ENCODE data around the gene INPP5A. TPM values are rescaled to one million over a fixed set of nuclear protein-coding genes. Genes with fewer than 3 reads are reported as not detected.
A peak's percentile ranks its signal among the peaks of the same experiment; 100 is the strongest.

Gene INPP5A
- total RNA-seq, 1 donor from 2014 or later = 105 TPM

DNA sequence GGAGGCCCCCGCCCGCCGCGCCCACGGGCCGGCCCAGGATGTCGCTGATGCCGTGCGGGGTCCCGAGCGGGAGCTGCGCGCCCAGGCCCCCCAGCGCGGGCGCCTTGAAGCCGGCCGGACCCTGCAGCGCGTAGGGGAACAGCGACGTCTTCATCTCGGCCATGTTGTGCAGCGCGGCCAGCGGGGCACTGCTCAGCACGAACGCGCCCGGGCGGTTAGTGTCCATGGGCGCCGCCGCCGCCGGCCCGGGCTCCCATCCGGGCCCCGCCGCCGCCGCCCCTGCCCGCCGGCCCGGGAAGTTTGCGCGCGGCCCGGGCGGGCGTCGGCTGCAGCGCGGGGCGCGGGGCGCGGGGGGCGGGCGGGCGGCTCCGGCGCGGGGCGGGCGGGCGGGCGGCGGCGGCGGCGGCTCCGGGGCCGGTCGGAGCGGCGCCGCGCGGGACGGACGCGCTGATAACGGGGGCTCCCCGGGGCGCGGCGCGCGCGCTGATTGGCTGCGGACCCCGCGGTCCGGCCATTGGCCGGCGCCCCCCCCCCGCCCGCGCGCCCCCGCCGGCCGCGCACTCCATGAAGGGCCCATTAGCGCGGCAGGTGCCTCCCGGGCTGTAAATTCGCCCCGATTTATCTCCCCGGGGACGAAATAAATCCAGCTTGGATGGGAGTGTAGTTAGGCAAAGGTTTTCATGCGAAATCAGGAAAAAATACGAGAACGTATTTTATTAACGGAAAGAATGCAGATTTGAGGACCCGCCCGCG lies 248.3 kb downstream of the INPP5A start, which contains the start of gene NKX6-2:
Gene NKX6-2 (minus strand): TSS at position 425 of the 753 bp plus-strand sequence. CDS start 199 bp downstream, at position 226.
- intact Hi-C loops (cut with micrococcal nuclease) = no loop called here
- H3K27ac ChIP-seq (replicated peaks) = no peak within 1 kb of the TSS
- peaks cover 30% of the 10 kb centered on the region for H3K36me3 ChIP-seq
- H3K4me3 ChIP-seq = peak within 1 kb of the TSS; percentile 39
- peaks cover 43% of the 10 kb centered on the region for H3K4me1 ChIP-seq
- TF ChIP-seq, protein P1, sequence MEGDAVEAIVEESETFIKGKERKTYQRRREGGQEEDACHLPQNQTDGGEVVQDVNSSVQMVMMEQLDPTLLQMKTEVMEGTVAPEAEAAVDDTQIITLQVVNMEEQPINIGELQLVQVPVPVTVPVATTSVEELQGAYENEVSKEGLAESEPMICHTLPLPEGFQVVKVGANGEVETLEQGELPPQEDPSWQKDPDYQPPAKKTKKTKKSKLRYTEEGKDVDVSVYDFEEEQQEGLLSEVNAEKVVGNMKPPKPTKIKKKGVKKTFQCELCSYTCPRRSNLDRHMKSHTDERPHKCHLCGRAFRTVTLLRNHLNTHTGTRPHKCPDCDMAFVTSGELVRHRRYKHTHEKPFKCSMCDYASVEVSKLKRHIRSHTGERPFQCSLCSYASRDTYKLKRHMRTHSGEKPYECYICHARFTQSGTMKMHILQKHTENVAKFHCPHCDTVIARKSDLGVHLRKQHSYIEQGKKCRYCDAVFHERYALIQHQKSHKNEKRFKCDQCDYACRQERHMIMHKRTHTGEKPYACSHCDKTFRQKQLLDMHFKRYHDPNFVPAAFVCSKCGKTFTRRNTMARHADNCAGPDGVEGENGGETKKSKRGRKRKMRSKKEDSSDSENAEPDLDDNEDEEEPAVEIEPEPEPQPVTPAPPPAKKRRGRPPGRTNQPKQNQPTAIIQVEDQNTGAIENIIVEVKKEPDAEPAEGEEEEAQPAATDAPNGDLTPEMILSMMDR (IDR thresholded peaks at IDR 0.05; ENCODE audit: borderline replicate concordance) = no peak
- H3K27me3 ChIP-seq (ENCODE audit: low read depth) = peaks cover 80% of the 10 kb centered on the region
- no peak for DNase-seq
- no peaks in the 10 kb centered on the region for H3K9me3 ChIP-seq (replicated peaks)

DNA sequence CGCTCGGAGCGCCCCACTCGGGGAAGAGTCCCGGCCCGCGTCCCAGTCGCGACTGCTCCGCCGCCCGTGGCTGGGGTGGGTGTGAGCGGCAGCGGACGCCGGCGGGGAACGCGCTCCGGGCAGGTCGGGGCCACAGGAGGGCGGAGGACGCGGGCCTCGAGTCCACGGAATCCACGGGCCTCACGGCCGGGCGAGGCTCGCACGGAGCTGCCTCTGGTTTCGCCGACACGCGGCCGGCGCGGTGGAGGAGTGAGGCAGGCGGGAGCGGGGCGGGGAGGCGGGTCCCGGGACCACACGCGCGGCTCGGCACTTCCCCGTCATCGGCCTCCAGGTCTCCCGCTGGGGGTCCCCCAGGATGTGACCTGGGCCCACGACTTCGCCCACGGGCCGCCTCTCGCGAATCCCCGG lies 248.9 kb downstream of the INPP5A start:
- intact Hi-C loops (cut with micrococcal nuclease) = no loop called here

DNA sequence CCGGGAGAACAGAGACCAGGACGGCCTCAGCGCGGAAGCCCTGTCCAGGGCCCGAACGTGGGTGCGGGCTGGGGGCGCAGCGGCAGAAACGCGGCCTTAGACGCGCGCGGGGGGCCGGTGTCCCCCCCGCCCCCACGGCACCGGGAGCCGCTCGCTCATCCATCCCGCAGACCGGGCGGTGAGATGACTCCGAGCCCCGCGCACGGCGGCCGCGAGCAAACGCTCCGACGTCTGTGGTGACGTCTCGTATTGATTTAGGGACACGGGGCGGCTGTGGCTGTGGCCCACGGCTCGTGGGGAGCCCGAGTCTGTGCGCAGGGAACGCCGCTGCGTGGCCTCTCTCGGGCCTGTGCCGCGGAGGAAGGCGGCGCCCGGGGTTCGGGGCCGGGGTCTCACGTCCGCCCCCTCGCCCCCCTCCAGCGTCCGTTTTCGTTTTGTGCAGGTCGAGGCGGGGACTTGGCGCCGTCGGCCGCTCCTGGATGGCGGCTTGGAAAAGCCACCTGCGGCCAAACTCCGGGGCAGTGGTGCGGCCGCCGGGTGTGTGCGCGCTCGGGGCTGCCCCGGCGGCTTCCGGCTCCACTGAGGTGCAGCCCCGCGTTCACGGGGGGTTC lies 249.4 kb downstream of the INPP5A start:
- Histone ChIP-seq H3K36me3 (peaks cover 20% of the 10 kb centered on the region), H3K27me3 (ENCODE audit: low read depth) (peaks cover 90% of the 10 kb centered on the region), H3K4me3 (peak overlapping the region; percentile 30), H3K9me3 (replicated peaks) (no peaks in the 10 kb centered on the region), H3K27ac (replicated peaks) (no peak overlapping the region), H3K4me1 (peaks cover 43% of the 10 kb centered on the region)
- TF ChIP-seq, protein P1 (IDR thresholded peaks at IDR 0.05; ENCODE audit: borderline replicate concordance) = no peak
- no peak for DNase-seq
- intact Hi-C loops (cut with micrococcal nuclease) = no loop called here

More for the DNA sequence above, 248.9 kb downstream of the INPP5A start:
- TF ChIP-seq, protein P1 (IDR thresholded peaks at IDR 0.05; ENCODE audit: borderline replicate concordance) = no peak
- Histone ChIP-seq H3K27me3 (ENCODE audit: low read depth) (peaks cover 86% of the 10 kb centered on the region), H3K36me3 (peaks cover 25% of the 10 kb centered on the region), H3K9me3 (replicated peaks) (no peaks in the 10 kb centered on the region), H3K4me3 (peak overlapping the region; percentile 30), H3K4me1 (peaks cover 43% of the 10 kb centered on the region), H3K27ac (replicated peaks) (no peak overlapping the region)
- DNase-seq = no peak

DNA sequence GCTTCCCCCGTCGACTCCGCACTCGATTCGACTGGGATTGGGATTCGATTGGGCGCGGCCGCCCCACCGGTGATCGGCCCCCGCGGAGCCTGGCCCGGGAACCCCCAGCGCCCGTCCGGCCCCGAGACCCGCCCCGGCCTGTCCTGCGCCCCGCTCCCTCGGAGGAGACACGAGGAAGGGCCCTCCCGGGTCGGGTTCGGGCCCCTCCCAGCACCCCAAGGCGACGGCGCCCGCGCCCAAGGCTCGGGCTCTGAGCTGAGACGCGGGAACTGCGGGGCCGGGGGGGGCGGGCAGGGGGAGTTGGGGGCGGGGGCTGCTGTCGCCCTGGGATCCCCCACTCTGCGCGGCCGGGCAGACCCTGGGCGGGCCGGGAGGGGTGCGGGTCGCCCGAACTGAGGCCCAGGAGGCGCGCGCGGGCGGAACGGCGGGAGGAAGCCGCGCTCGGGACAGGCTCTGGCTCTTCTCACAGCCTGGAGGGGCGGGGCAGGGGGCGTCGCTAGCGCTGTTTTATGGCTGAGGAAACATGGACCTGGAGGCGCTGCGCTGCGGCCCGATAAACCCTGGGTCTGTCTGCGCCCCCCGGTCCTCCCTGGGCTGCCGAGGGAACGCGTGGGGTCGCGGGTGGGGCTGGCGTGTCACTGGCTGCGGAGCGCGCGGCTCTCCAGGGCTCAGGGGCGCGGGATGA lies 250.1 kb downstream of the INPP5A start:
- peaks cover 14% of the 10 kb centered on the region for H3K36me3 ChIP-seq
- H3K9me3 ChIP-seq (replicated peaks) = no peaks in the 10 kb centered on the region
- H3K4me3 ChIP-seq = peak overlapping the region; percentile 30
- peaks cover 90% of the 10 kb centered on the region for H3K27me3 ChIP-seq (ENCODE audit: low read depth)
- TF ChIP-seq, protein P1 (IDR thresholded peaks at IDR 0.05; ENCODE audit: borderline replicate concordance) = no peak
- intact Hi-C loops (cut with micrococcal nuclease) = no loop called here
- peaks cover 43% of the 10 kb centered on the region for H3K4me1 ChIP-seq
- DNase-seq = no peak
- H3K27ac ChIP-seq (replicated peaks) = no peak overlapping the region

DNA sequence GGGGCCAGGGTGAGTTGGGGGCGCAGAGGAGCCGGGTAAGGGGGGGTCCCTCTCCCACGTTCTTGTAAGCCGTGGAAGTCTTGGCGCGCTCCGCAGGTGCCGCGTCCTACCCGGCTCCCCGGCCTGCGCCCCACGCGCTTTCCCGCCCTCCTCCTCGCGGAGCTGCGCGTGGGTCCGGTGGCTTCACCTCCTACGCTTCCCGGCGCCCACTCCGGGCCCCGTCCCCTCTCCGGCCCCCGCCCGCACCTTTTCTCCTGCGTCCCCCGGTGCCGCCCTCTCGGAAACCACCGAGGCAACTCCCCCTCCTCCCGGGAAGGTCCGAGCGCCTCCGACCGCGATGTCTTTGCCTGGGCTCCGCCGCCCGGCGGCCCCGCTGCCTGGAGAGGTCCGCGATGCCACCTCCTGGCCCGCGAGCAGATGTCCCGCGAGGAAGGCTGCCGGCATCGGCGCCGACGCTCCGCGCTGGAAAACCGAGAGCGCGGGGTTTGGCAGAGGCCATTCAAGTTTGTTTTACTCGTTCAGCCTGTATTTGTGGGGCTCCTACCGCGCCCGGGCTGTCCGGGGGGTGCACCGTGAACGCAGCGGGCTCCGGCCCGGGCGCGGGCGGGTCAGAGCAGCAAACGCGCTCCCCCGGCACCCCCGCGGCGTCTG lies 250.7 kb downstream of the INPP5A start:
- no peaks in the 10 kb centered on the region for H3K9me3 ChIP-seq (replicated peaks)
- intact Hi-C loops (cut with micrococcal nuclease) = no loop called here
- H3K36me3 ChIP-seq = peaks cover 7% of the 10 kb centered on the region
- H3K4me1 ChIP-seq = peaks cover 43% of the 10 kb centered on the region
- no peak for DNase-seq
- H3K4me3 ChIP-seq = peak overlapping the region; percentile 11
- H3K27me3 ChIP-seq (ENCODE audit: low read depth) = peaks cover 90% of the 10 kb centered on the region
- no peak overlapping the region for H3K27ac ChIP-seq (replicated peaks)
- TF ChIP-seq, protein P1 (IDR thresholded peaks at IDR 0.05; ENCODE audit: borderline replicate concordance) = peak; percentile 25

Measured in left ventricle myocardium inferior (tissue), 1 donor.